ENCODE results near the gene ARHGAP24. TPM values are rescaled to one million over a fixed set of nuclear protein-coding genes. Genes with fewer than 3 reads are reported as not detected.

Gene ARHGAP24
- total and polyA plus RNA-seq, 8 donors: 22.0 to 35.0 (median 25.8) TPM

GRCh38 chr4:85700362-85700761, 225.4 kb downstream of the ARHGAP24 start:
- no peak overlapping the region for H3K27ac ChIP-seq
- ATAC-seq (no peak), DNase-seq (no peak)
- peaks cover 0 to 29% of the 10 kb centered on the region in 2 donors for H3K4me1 ChIP-seq
- no peaks in the 10 kb centered on the region for H3K27me3 ChIP-seq
- H3K36me3 ChIP-seq: no peaks in the 10 kb centered on the region
- H3K9me3 ChIP-seq: no peaks in the 10 kb centered on the region
- H3K4me3 ChIP-seq: no peak overlapping the region
- intact Hi-C loops (cut with DNase I): no loop called here
- TF ChIP-seq, protein P1, sequence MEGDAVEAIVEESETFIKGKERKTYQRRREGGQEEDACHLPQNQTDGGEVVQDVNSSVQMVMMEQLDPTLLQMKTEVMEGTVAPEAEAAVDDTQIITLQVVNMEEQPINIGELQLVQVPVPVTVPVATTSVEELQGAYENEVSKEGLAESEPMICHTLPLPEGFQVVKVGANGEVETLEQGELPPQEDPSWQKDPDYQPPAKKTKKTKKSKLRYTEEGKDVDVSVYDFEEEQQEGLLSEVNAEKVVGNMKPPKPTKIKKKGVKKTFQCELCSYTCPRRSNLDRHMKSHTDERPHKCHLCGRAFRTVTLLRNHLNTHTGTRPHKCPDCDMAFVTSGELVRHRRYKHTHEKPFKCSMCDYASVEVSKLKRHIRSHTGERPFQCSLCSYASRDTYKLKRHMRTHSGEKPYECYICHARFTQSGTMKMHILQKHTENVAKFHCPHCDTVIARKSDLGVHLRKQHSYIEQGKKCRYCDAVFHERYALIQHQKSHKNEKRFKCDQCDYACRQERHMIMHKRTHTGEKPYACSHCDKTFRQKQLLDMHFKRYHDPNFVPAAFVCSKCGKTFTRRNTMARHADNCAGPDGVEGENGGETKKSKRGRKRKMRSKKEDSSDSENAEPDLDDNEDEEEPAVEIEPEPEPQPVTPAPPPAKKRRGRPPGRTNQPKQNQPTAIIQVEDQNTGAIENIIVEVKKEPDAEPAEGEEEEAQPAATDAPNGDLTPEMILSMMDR (IDR thresholded peaks at IDR 0.05): no peak

DNA sequence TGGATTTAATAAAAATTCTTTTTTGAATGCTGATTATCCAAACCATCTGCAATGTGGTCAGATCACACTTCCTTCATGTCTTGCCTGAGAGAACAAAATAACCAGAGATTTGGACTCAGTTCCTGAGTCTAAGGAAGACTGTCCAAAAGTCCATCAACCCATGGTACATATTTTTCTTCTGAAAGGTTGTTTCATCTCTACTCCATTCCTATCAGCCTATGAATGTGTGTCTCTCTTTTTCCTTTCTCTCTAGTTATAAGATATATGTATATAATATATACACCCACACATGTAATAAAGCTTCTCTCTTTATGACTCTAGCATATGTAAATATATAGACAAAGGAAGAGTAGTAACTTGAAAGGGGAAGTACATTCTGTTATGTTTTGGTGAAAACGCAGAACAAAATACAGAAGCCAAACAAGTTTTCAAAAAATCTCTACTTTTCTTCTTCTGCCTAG, 226.9 kb downstream of the ARHGAP24 start:
- Histone ChIP-seq H3K4me3 (no peak overlapping the region), H3K27ac (peak overlapping the region in 1 of 2 donors; percentile 77), H3K9me3 (no peaks in the 10 kb centered on the region), H3K36me3 (no peaks in the 10 kb centered on the region), H3K4me1 (peaks cover 0 to 29% of the 10 kb centered on the region in 2 donors), H3K27me3 (no peaks in the 10 kb centered on the region)
- peak; percentile 59 for ATAC-seq
- intact Hi-C loops (cut with DNase I): no loop called here
- no peak for DNase-seq
- TF ChIP-seq, protein P1 (IDR thresholded peaks at IDR 0.05): no peak

DNA sequence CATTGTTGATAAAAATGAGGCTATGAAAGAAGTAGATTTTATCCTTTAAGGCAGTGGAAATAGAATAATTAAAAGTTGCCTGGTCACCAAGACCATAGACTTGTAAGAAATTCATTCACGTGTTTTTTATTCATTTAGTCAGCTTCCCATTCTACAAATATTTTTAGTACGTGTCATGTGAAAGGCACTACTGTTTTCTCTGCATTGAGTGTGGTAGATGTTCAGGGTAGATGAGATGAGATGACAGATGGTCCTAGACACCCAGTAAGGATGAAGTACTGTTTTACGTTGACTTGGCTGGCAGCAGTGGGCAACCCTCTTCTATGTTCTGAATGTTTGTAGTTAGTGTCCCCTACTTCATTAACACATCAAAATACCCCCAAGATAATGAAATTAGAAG, 228.1 kb downstream of the ARHGAP24 start:
- no peak for DNase-seq
- Histone ChIP-seq H3K9me3 (no peaks in the 10 kb centered on the region), H3K27me3 (no peaks in the 10 kb centered on the region), H3K4me1 (peaks cover 0 to 28% of the 10 kb centered on the region in 2 donors), H3K27ac (peak overlapping the region in 1 of 2 donors; percentile 77), H3K36me3 (no peaks in the 10 kb centered on the region), H3K4me3 (no peak overlapping the region)
- TF ChIP-seq, protein P1 (IDR thresholded peaks at IDR 0.05): no peak
- peak; percentile 23 for ATAC-seq
- intact Hi-C loops (cut with DNase I): no loop called here

GRCh38 chr4:85707611-85708010, 232.7 kb downstream of the ARHGAP24 start:
- no peaks in the 10 kb centered on the region for H3K27me3 ChIP-seq
- H3K27ac ChIP-seq: peak overlapping the region in 1 of 2 donors; percentile 51
- H3K4me3 ChIP-seq: no peak overlapping the region
- H3K9me3 ChIP-seq: no peaks in the 10 kb centered on the region
- H3K36me3 ChIP-seq: no peaks in the 10 kb centered on the region
- TF ChIP-seq, protein P1 (IDR thresholded peaks at IDR 0.05): no peak
- no peak for DNase-seq
- H3K4me1 ChIP-seq: peaks cover 0 to 14% of the 10 kb centered on the region in 2 donors
- intact Hi-C loops (cut with DNase I): no loop called here
- no peak for ATAC-seq

- no peaks in the 10 kb centered on the region for H3K36me3 ChIP-seq
- H3K4me3 ChIP-seq: no peak overlapping the region
- no peaks in the 10 kb centered on the region for H3K27me3 ChIP-seq
- ATAC-seq: no peak
- intact Hi-C loops (cut with DNase I): no loop called here
- TF ChIP-seq, protein P1 (IDR thresholded peaks at IDR 0.05): no peak
- no peaks in the 10 kb centered on the region for H3K9me3 ChIP-seq
- H3K4me1 ChIP-seq: peaks cover 0 to 9% of the 10 kb centered on the region in 2 donors
- no peak overlapping the region for H3K27ac ChIP-seq
- no peak for DNase-seq
Observed at GRCh38 chr4:85708468-85708867, 233.5 kb downstream of the ARHGAP24 start.
